HG03342 (cell line): ENCODE measurements around the gene PRKCE.

Experiments
- ATAC-seq: cut with Tn5 transposase; IDR thresholded peaks from one replicate; pipeline ENCODE4 v1.9.1; 2021; ENCODE audit warnings: mild to moderate bottlenecking, moderate library complexity; ENCODE audit not compliant: unreplicated experiment

PRKCE gene

GRCh38 chr2:45979065-45979464, 327.6 kb downstream of the PRKCE start:
- no peak for ATAC-seq

- ATAC-seq: no peak
These were observed 328.8 kb downstream of the PRKCE start for GRCh38 chr2:45980161-45980865.

GRCh38 chr2:45981384-45981930, 330.0 kb downstream of the PRKCE start:
- no peak for ATAC-seq

GRCh38 chr2:45982096-45982495, 330.6 kb downstream of the PRKCE start:
- ATAC-seq: no peak

GRCh38 chr2:45983213-45983612, 331.7 kb downstream of the PRKCE start:
- no peak for ATAC-seq

- ATAC-seq: no peak
These were observed 332.9 kb downstream of the PRKCE start for GRCh38 chr2:45984366-45984765.

GRCh38 chr2:45984896-45985473, 333.5 kb downstream of the PRKCE start:
- ATAC-seq: no peak

GRCh38 chr2:45986509-45986908, 335.0 kb downstream of the PRKCE start:
- no peak for ATAC-seq

GRCh38 chr2:45987856-45988255, 336.4 kb downstream of the PRKCE start:
- no peak for ATAC-seq

- no peak for ATAC-seq
These were observed 337.4 kb downstream of the PRKCE start for GRCh38 chr2:45988879-45989278.

GRCh38 chr2:45990131-45990530, 338.7 kb downstream of the PRKCE start:
- no peak for ATAC-seq

- no peak for ATAC-seq
These were observed 340.7 kb downstream of the PRKCE start for GRCh38 chr2:45992021-45992740.

GRCh38 chr2:45992741-45993475, 341.4 kb downstream of the PRKCE start:
- no peak for ATAC-seq

- ATAC-seq: no peak
These were observed 342.1 kb downstream of the PRKCE start for GRCh38 chr2:45993476-45993991.

- no peak for ATAC-seq
These were observed 342.6 kb downstream of the PRKCE start for GRCh38 chr2:45994060-45994459.

GRCh38 chr2:46000660-46001059, 349.2 kb downstream of the PRKCE start:
- no peak for ATAC-seq

- ATAC-seq: no peak
These were observed 349.8 kb downstream of the PRKCE start for GRCh38 chr2:46001290-46001689.

GRCh38 chr2:46001741-46002506, 350.4 kb downstream of the PRKCE start:
- ATAC-seq: no peak

GRCh38 chr2:46002507-46002883, 351.0 kb downstream of the PRKCE start:
- ATAC-seq: no peak

- ATAC-seq: no peak
These were observed 351.5 kb downstream of the PRKCE start for GRCh38 chr2:46002947-46003346.
